ENCODE measurements around the gene CUL1.

The CUL1 gene

DNA sequence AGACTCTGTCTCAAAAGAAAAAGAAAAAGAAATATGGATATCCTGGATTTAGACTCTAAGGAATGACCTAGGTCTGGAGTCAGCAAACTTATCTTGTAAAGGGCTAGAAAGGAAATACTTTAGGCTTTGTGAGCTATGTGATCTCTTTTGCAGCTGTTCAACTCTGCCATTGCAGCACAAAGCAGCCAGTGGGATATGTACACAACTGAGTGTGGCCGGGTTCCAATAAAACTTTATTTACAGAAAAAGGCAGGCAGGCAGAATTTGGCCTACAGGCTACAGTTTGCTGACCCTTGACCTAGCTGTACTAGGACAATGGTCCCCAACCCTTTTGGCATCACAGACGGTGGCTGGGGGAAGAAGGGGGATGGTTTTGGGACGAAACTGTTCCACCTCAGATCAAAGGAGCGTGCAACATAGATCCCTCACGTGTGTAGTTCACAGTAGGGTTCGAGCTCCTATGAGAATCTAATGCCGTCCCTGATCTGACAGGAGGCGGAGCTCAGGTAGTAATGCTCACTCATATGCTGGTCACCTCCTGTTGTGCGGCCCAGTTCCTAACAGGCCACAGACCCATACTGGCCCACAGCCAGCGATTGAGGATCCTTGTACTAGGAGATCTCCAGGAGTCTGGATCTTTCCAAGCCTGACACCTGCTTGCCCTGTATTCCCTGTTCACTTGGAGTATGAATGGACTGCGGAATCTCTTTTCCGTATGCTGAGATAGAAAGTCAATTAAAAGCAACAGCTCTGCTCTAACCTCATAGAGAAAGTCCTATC is 63.0 kb downstream of the CUL1 start:
- Histone ChIP-seq H3K27me3 (ENCODE audit: control insufficient read depth in 1 of 2, insufficient read depth in 2 of 2, low read length in 2 of 2) (no peaks in the 10 kb centered on the region), H3K36me3 (ENCODE audit: control insufficient read depth in 2 of 2, insufficient read depth in 2 of 2, low read length in 2 of 2) (peaks cover 17 to 20% of the 10 kb centered on the region in 2 donors), H3K9ac (ENCODE audit: low read length in 2 of 2) (no peak overlapping the region)

DNA sequence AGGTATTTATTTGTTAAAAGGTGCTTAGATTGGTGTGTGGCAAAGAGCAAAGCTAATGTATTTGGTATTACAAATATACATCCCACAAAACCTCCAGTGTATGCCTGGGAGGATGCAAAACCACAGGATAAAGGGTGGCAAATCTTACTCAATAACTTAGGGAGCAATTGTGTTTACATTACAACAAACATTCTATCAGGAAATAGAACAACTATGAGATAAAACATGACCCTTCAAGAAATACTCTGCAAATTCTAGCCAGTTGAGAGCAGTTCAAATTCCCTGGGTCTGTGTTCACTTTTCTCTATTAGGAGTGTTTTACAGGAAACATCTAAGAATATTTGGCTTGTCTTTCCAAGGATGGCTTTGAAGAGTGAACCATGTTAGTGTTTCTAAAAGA is 64.9 kb downstream of the CUL1 start:
- Histone ChIP-seq H3K27me3 (ENCODE audit: control insufficient read depth in 1 of 2, insufficient read depth in 2 of 2, low read length in 2 of 2) (no peaks in the 10 kb centered on the region), H3K9ac (ENCODE audit: low read length in 2 of 2) (no peak overlapping the region), H3K4me1 (ENCODE audit: control insufficient read depth, insufficient read depth, low read length) (no peaks in the 10 kb centered on the region), H3K27ac (ENCODE audit: low read length) (no peak overlapping the region), H3K9me3 (ENCODE audit: control insufficient read depth in 2 of 2, low read length in 2 of 2) (no peaks in the 10 kb centered on the region), H3K4me3 (ENCODE audit: low read length in 2 of 2) (no peak overlapping the region), H3K36me3 (ENCODE audit: control insufficient read depth in 2 of 2, insufficient read depth in 2 of 2, low read length in 2 of 2) (peaks cover 7 to 14% of the 10 kb centered on the region in 2 donors)

More for the DNA sequence above, 63.0 kb downstream of the CUL1 start:
- Histone ChIP-seq H3K4me3 (ENCODE audit: low read length in 2 of 2) (no peak overlapping the region), H3K4me1 (ENCODE audit: control insufficient read depth, insufficient read depth, low read length) (no peaks in the 10 kb centered on the region), H3K27ac (ENCODE audit: low read length) (no peak overlapping the region), H3K9me3 (ENCODE audit: control insufficient read depth in 2 of 2, low read length in 2 of 2) (no peaks in the 10 kb centered on the region)

DNA sequence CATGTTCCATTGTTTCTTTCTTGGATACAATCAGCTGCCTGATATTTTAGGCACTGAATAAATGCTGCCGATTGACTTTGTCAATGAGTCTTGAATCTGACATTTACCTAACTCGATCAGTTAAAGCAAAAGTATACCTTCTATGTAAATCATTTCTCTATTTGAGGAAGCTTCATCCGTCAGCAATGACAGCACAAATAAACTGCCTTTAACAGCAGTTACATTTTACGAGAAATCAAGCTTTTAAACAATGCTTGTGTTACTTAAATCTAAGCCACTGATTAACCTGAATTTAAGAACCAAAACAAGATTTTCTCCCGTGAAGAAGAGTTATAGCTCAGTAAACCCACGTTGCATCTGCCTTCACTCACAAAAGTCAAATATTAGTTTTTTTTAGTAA is 71.3 kb downstream of the CUL1 start:
- H3K27ac ChIP-seq (ENCODE audit: low read length) = no peak overlapping the region
- H3K27me3 ChIP-seq (ENCODE audit: control insufficient read depth in 1 of 2, insufficient read depth in 2 of 2, low read length in 2 of 2) = no peaks in the 10 kb centered on the region
- H3K4me3 ChIP-seq (ENCODE audit: low read length in 2 of 2) = no peak overlapping the region
- H3K4me1 ChIP-seq (ENCODE audit: control insufficient read depth, insufficient read depth, low read length) = no peaks in the 10 kb centered on the region
- peaks cover 24 to 33% of the 10 kb centered on the region in 2 donors for H3K36me3 ChIP-seq (ENCODE audit: control insufficient read depth in 2 of 2, insufficient read depth in 2 of 2, low read length in 2 of 2)
- H3K9me3 ChIP-seq (ENCODE audit: control insufficient read depth in 2 of 2, low read length in 2 of 2) = no peaks in the 10 kb centered on the region
- H3K9ac ChIP-seq (ENCODE audit: low read length in 2 of 2) = no peak overlapping the region

DNA sequence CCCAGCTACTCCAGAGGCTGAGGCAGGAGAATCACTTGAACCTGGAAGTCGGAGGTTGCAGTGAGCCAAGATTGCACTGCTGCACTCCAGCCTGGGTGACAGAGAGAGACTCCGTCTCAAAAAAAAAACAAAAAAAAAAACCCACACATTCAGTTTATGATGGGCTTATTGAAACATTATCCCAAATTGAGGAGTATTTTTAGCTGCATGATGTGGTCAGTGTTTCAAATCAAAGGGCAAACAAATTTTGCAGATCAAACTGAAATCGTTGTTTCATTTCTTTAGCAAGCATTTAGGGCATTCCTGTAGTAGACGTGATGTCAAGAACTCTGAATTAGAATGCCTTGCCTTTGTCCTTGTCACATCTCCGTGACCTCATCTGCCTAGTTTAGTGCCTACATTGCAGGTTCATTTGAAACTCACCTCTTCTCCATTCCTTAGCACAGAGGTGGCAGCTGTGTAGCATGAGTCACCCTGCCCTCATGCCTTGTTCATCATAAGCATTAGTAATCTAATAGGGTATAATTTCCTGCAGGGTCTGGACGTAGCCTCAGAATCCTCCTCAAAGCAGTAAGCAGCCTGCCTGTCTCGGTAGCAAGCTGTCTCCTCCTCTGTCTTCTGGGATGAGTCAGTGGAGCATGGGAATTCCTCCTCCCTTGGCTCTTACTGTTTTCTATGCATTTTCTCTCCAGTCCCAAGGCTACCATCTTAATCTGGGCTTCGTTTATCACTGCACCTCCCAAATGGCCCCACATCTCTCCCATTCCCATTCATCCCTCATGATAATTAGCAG is 73.8 kb downstream of the CUL1 start:
- no peaks in the 10 kb centered on the region for H3K9me3 ChIP-seq (ENCODE audit: control insufficient read depth in 2 of 2, low read length in 2 of 2)
- no peaks in the 10 kb centered on the region for H3K4me1 ChIP-seq (ENCODE audit: control insufficient read depth, insufficient read depth, low read length)
- no peak overlapping the region for H3K27ac ChIP-seq (ENCODE audit: low read length)
- no peak overlapping the region for H3K4me3 ChIP-seq (ENCODE audit: low read length in 2 of 2)
- no peaks in the 10 kb centered on the region for H3K27me3 ChIP-seq (ENCODE audit: control insufficient read depth in 1 of 2, insufficient read depth in 2 of 2, low read length in 2 of 2)
- H3K9ac ChIP-seq (ENCODE audit: low read length in 2 of 2) = no peak overlapping the region
- H3K36me3 ChIP-seq (ENCODE audit: control insufficient read depth in 2 of 2, insufficient read depth in 2 of 2, low read length in 2 of 2) = peaks cover 34 to 35% of the 10 kb centered on the region in 2 donors

DNA sequence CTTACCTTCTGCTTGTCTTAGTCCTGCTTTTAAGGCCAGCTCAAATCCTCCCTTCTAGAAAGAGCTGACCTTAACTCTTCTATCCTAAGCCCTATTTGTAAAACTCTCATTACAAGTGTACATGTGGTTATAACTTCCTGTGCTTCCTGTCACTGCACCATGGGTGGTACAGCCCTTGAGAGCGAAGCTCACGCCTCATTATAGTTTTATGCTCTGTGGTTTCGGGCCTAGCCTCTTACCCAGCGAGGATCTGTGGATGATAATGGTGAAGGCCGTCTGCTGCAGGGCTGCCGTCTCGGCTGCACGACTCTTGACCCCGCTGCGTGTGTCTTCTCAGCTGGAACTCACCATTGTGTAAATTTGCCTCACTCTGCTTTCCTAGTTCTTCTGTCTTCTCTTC is 74.6 kb downstream of the CUL1 start:
- Histone ChIP-seq H3K4me3 (ENCODE audit: low read length in 2 of 2) (no peak overlapping the region), H3K4me1 (ENCODE audit: control insufficient read depth, insufficient read depth, low read length) (no peaks in the 10 kb centered on the region), H3K27me3 (ENCODE audit: control insufficient read depth in 1 of 2, insufficient read depth in 2 of 2, low read length in 2 of 2) (no peaks in the 10 kb centered on the region), H3K36me3 (ENCODE audit: control insufficient read depth in 2 of 2, insufficient read depth in 2 of 2, low read length in 2 of 2) (peaks cover 28 to 37% of the 10 kb centered on the region in 2 donors), H3K9ac (ENCODE audit: low read length in 2 of 2) (no peak overlapping the region), H3K27ac (ENCODE audit: low read length) (no peak overlapping the region), H3K9me3 (ENCODE audit: control insufficient read depth in 2 of 2, low read length in 2 of 2) (no peaks in the 10 kb centered on the region)

DNA sequence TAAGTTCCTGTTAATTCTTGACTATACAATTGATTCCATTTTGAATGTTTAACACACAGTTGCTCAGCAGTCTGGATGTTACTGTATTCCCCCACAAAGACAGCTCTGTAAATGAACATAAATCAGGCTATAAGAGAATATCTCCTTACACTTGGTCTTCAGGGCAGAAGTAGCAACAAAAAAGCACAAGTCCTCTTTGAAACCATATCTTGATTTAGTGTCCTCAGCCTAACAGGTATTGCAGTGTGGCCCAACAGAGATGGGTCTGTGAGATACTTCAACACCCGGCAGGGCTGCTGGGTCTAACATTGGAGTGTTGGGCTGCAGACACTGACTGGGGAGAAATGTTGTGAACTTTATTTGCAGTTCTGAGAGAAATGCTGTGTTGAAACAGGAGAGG is 75.8 kb downstream of the CUL1 start:
- no peaks in the 10 kb centered on the region for H3K27me3 ChIP-seq (ENCODE audit: control insufficient read depth in 1 of 2, insufficient read depth in 2 of 2, low read length in 2 of 2)
- H3K36me3 ChIP-seq (ENCODE audit: control insufficient read depth in 2 of 2, insufficient read depth in 2 of 2, low read length in 2 of 2) = peaks cover 28 to 40% of the 10 kb centered on the region in 2 donors
- no peaks in the 10 kb centered on the region for H3K4me1 ChIP-seq (ENCODE audit: control insufficient read depth, insufficient read depth, low read length)
- no peak overlapping the region for H3K27ac ChIP-seq (ENCODE audit: low read length)
- H3K4me3 ChIP-seq (ENCODE audit: low read length in 2 of 2) = no peak overlapping the region
- H3K9ac ChIP-seq (ENCODE audit: low read length in 2 of 2) = no peak overlapping the region
- H3K9me3 ChIP-seq (ENCODE audit: control insufficient read depth in 2 of 2, low read length in 2 of 2) = no peaks in the 10 kb centered on the region

DNA sequence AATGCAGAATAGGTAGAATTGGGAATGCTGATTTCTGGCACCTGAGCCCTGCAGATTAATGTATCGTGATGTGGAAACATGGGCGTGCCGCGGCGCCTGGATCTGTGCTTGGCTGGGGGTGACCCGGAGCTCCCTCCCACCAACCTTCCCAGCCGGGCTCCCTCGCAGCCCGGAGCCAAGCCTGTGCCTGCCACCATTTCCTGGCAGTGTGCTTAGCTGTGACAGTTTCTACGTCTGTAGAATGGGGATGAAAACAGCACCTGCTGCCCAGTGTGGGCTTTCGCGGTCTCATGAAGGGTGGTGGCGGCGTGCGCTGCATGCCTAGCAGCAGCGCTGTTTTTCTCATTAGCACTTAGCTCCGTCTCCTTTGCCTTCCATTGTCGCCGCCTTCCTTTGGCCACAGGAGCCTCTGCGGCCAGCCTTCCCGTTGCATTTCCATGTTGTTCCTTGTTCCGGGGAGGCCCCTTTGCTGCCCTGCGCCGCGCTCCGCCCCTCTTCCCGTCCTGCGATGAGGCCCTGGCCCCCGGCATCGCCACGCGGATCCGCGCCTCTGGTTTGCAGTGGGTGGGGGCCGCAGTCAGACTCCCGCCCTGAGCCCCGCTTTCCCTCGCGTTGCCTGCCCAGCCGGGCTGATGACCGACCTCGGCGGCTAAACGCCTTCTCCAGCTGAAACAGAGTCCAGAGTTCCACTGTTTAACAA is 84.2 kb downstream of the CUL1 start:
- no peak overlapping the region for H3K9ac ChIP-seq (ENCODE audit: low read length in 2 of 2)
- no peaks in the 10 kb centered on the region for H3K27me3 ChIP-seq (ENCODE audit: control insufficient read depth in 1 of 2, insufficient read depth in 2 of 2, low read length in 2 of 2)
- H3K27ac ChIP-seq (ENCODE audit: low read length) = no peak overlapping the region
- H3K4me1 ChIP-seq (ENCODE audit: control insufficient read depth, insufficient read depth, low read length) = no peaks in the 10 kb centered on the region
- H3K9me3 ChIP-seq (ENCODE audit: control insufficient read depth in 2 of 2, low read length in 2 of 2) = no peaks in the 10 kb centered on the region
- H3K4me3 ChIP-seq (ENCODE audit: low read length in 2 of 2) = peak overlapping the region in 1 of 2 donors; percentile 22
- H3K36me3 ChIP-seq (ENCODE audit: control insufficient read depth in 2 of 2, insufficient read depth in 2 of 2, low read length in 2 of 2) = peaks cover 31 to 37% of the 10 kb centered on the region in 2 donors

DNA sequence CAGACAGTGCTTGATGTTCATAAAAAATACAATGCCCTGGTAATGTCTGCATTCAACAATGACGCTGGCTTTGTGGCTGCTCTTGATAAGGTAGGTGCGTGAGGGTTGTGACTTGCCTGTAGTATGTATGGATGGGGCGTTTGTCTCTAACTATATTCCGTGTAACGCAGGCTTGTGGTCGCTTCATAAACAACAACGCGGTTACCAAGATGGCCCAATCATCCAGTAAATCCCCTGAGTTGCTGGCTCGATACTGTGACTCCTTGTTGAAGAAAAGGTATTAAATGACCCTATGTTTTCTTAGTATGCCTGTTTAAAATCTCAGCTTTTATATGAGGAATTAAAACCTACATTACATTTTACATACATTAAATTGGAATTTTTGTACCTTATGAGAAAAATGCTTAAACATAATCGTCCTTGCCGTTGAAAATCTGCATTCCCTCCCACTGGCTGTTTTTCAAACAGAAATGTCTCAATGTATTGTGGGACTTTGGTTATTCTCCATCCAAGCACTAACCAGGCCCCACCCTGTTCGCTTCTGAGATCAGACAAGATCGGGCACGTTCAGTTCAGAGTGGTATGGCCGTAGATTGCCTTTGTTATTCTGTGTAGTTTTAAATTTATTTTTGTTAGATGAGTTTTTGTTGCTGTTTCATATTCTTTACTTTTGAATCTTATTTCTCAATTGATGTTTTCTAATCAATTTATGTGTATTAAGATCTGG is 85.3 kb downstream of the CUL1 start:
- no peaks in the 10 kb centered on the region for H3K27me3 ChIP-seq (ENCODE audit: control insufficient read depth in 1 of 2, insufficient read depth in 2 of 2, low read length in 2 of 2)
- H3K9ac ChIP-seq (ENCODE audit: low read length in 2 of 2) = no peak overlapping the region
- no peaks in the 10 kb centered on the region for H3K9me3 ChIP-seq (ENCODE audit: control insufficient read depth in 2 of 2, low read length in 2 of 2)
- H3K4me1 ChIP-seq (ENCODE audit: control insufficient read depth, insufficient read depth, low read length) = no peaks in the 10 kb centered on the region
- H3K27ac ChIP-seq (ENCODE audit: low read length) = no peak overlapping the region
- peaks cover 41% of the 10 kb centered on the region in 2 donors for H3K36me3 ChIP-seq (ENCODE audit: control insufficient read depth in 2 of 2, insufficient read depth in 2 of 2, low read length in 2 of 2)
- no peak overlapping the region for H3K4me3 ChIP-seq (ENCODE audit: low read length in 2 of 2)

DNA sequence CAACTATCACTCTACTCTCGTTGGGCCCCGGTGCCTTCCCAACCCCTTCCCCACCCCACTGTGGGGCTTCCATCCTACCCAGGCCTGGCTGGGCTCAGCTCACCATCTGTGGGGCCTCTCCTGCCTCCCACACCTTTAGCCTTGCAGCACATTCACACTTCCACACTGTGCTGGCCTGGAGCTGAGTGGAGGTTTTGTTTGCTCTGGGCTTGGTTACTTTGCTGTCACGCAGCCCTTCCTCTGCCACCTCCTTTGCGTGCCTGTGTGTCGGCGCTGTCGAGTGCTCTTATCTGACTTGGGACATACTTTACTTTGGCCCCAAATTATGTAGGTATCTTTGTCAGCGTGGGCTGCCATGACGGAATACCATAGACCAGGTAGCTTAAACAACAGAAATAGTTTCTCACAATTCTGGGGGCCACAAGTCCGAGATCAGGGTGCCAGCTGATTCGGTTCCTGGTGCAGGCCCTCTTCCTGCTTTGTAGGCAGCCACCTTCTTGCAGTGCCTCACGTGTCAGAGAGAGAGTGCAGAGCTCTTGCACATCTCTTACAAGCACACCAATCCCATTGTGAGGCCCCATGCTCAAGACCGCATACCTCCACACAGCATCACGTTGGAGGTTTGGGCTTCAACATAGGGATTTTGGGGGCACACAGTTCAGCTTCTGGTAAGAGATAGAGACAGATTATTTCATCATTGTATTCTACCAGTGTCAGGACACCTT is 89.0 kb downstream of the CUL1 start:
- H3K4me3 ChIP-seq (ENCODE audit: low read length in 2 of 2) = no peak overlapping the region
- no peaks in the 10 kb centered on the region for H3K27me3 ChIP-seq (ENCODE audit: control insufficient read depth in 1 of 2, insufficient read depth in 2 of 2, low read length in 2 of 2)
- H3K36me3 ChIP-seq (ENCODE audit: control insufficient read depth in 2 of 2, insufficient read depth in 2 of 2, low read length in 2 of 2) = peaks cover 52 to 71% of the 10 kb centered on the region in 2 donors
- H3K4me1 ChIP-seq (ENCODE audit: control insufficient read depth, insufficient read depth, low read length) = no peaks in the 10 kb centered on the region
- no peaks in the 10 kb centered on the region for H3K9me3 ChIP-seq (ENCODE audit: control insufficient read depth in 2 of 2, low read length in 2 of 2)
- no peak overlapping the region for H3K27ac ChIP-seq (ENCODE audit: low read length)
- no peak overlapping the region for H3K9ac ChIP-seq (ENCODE audit: low read length in 2 of 2)

DNA sequence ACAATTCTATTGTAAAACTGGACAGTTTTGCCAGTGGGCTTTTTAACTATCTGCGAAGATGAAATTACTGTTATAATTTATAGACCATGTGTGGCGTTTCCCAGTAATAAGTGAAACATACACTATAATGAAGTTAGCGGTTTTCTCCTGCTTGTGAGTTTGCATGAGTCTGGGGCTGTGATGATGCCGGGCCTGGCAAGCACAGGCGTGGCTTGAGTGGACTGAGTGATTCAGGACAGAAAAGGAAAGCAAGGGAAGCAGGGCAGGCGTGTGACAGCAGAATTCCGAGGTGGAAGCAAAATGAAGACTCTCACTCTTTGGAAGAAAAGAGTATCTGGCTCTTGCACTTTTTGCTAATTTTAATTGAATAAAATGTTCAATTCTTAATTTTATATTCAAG is 90.5 kb downstream of the CUL1 start:
- Histone ChIP-seq H3K4me3 (ENCODE audit: low read length in 2 of 2) (no peak overlapping the region), H3K9me3 (ENCODE audit: control insufficient read depth in 2 of 2, low read length in 2 of 2) (no peaks in the 10 kb centered on the region), H3K27me3 (ENCODE audit: control insufficient read depth in 1 of 2, insufficient read depth in 2 of 2, low read length in 2 of 2) (no peaks in the 10 kb centered on the region), H3K4me1 (ENCODE audit: control insufficient read depth, insufficient read depth, low read length) (no peaks in the 10 kb centered on the region), H3K36me3 (ENCODE audit: control insufficient read depth in 2 of 2, insufficient read depth in 2 of 2, low read length in 2 of 2) (peaks cover 55 to 76% of the 10 kb centered on the region in 2 donors), H3K9ac (ENCODE audit: low read length in 2 of 2) (no peak overlapping the region), H3K27ac (ENCODE audit: low read length) (no peak overlapping the region)
